ENCODE results near the gene PPM1H. TPM values are rescaled to one million over a fixed set of nuclear protein-coding genes. Genes with fewer than 3 reads are reported as not detected.

PPM1H gene
- total and polyA plus RNA-seq, 2 of the 8 experiments (the other 6 are each of a cell fraction or from before 2014, with no cell fraction given), result 16.4 to 36.1 TPM

DNA sequence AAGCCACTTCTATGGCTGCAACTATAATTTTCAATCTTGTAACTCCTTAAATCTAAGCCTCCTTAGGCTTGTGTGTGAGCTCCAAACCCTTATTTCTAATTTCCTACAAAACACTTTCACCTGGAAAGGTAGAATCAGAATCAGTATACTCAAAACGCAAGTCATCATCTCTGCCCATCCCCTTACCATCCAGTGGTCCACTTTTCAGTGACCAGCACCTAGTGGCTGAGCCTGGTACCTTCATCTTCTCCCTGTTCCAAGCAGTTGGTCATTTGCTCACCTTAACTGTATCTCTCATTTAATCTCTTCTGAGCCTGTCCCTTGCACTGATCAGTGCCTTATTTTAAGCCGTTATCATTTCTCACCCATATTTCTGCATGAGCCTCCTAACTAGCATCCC, 107.9 kb downstream of the PPM1H start (continued):
- TF ChIP-seq SIX5 (IDR thresholded peaks at IDR 0.05; ENCODE audit: low read depth, low read length), result no peak
- TF ChIP-seq JUN (IDR thresholded peaks at IDR 0.05; ENCODE audit: low read depth, low read length), result no peak
- TF ChIP-seq JUND (IDR thresholded peaks at IDR 0.05; ENCODE audit: low read length), result no peak
- no peak for TF ChIP-seq RNF2 (IDR thresholded peaks at IDR 0.05; ENCODE audit: borderline replicate concordance, low read depth, low read length, missing control alignments, poor library complexity, severe bottlenecking)
